ENCODE data around the gene HSPA4.

HSPA4 gene

GRCh38 chr5:133108481-133108921 lies 56.7 kb downstream of the HSPA4 start:
- no peak for TF ChIP-seq POLR2AphosphoS5 (IDR thresholded peaks at IDR 0.05; ENCODE audit: low read depth, low read length)
- no peak for TF ChIP-seq FOXP2 (optimal IDR thresholded peaks at IDR 0.05; ENCODE audit: borderline replicate concordance, extremely low read depth, extremely low read length, insufficient read depth)
- TF ChIP-seq TAF1 (IDR thresholded peaks at IDR 0.05; ENCODE audit: borderline replicate concordance, insufficient read depth, low read length): no peak
- no peak for TF ChIP-seq SIN3A (IDR thresholded peaks at IDR 0.05; ENCODE audit: borderline replicate concordance, insufficient read depth, low read length)
- no peak for TF ChIP-seq REST (IDR thresholded peaks at IDR 0.05; ENCODE audit: insufficient read depth in 1 of 2, low read depth in 2 of 2, low read length in 2 of 2)

- TF ChIP-seq POLR2AphosphoS5 (IDR thresholded peaks at IDR 0.05; ENCODE audit: low read depth, low read length): no peak
- no peak for TF ChIP-seq TAF1 (IDR thresholded peaks at IDR 0.05; ENCODE audit: borderline replicate concordance, insufficient read depth, low read length)
- TF ChIP-seq REST (IDR thresholded peaks at IDR 0.05; ENCODE audit: insufficient read depth in 1 of 2, low read depth in 2 of 2, low read length in 2 of 2): no peak
- no peak for TF ChIP-seq SIN3A (IDR thresholded peaks at IDR 0.05; ENCODE audit: borderline replicate concordance, insufficient read depth, low read length)
- TF ChIP-seq FOXP2 (optimal IDR thresholded peaks at IDR 0.05; ENCODE audit: borderline replicate concordance, extremely low read depth, extremely low read length, insufficient read depth): no peak
These were observed 58.1 kb downstream of the HSPA4 start for GRCh38 chr5:133109655-133110483.

- no peak for TF ChIP-seq FOXP2 (optimal IDR thresholded peaks at IDR 0.05; ENCODE audit: borderline replicate concordance, extremely low read depth, extremely low read length, insufficient read depth)
- no peak for TF ChIP-seq REST (IDR thresholded peaks at IDR 0.05; ENCODE audit: insufficient read depth in 1 of 2, low read depth in 2 of 2, low read length in 2 of 2)
- no peak for TF ChIP-seq TAF1 (IDR thresholded peaks at IDR 0.05; ENCODE audit: borderline replicate concordance, insufficient read depth, low read length)
- TF ChIP-seq SIN3A (IDR thresholded peaks at IDR 0.05; ENCODE audit: borderline replicate concordance, insufficient read depth, low read length): no peak
- no peak for TF ChIP-seq POLR2AphosphoS5 (IDR thresholded peaks at IDR 0.05; ENCODE audit: low read depth, low read length)
These were observed 58.9 kb downstream of the HSPA4 start for GRCh38 chr5:133110709-133111108.

GRCh38 chr5:133111299-133111698 lies 59.5 kb downstream of the HSPA4 start:
- peak; percentile 33 for TF ChIP-seq FOXP2 (optimal IDR thresholded peaks at IDR 0.05; ENCODE audit: borderline replicate concordance, extremely low read depth, extremely low read length, insufficient read depth)
- no peak for TF ChIP-seq REST (IDR thresholded peaks at IDR 0.05; ENCODE audit: insufficient read depth in 1 of 2, low read depth in 2 of 2, low read length in 2 of 2)
- TF ChIP-seq POLR2AphosphoS5 (IDR thresholded peaks at IDR 0.05; ENCODE audit: low read depth, low read length): no peak
- no peak for TF ChIP-seq SIN3A (IDR thresholded peaks at IDR 0.05; ENCODE audit: borderline replicate concordance, insufficient read depth, low read length)
- no peak for TF ChIP-seq TAF1 (IDR thresholded peaks at IDR 0.05; ENCODE audit: borderline replicate concordance, insufficient read depth, low read length)
